Hepatocyte (in vitro differentiated cells): ENCODE measurements around the gene GCNA. TPM values are rescaled to one million over a fixed set of nuclear protein-coding genes. Genes with fewer than 3 reads are reported as not detected.
A peak's percentile ranks its signal among the peaks of the same experiment; 100 is the strongest.

Experiments used
- DNase-seq: peaks from one replicate; pipeline ENCODE4 v3.0.0-alpha.2; 2016; ENCODE audit warnings: low spot score
- H2AFZ ChIP-seq: fragments of 200-600 bp; sonication (generic); 2 replicates; pipeline ENCODE4 v1.6.0; 2016; ENCODE audit warnings: antibody characterized with exemption, mild to moderate bottlenecking
- H3K27ac ChIP-seq: fragments of 200-600 bp; sonication (generic); 2 replicates; pipeline ENCODE4 v1.5.1; 2016; ENCODE audit warnings: mild to moderate bottlenecking
- H3K27me3 ChIP-seq: fragments of 200-600 bp; sonication (generic); 2 replicates; pipeline ENCODE4 v1.6.1; 2016
- H3K36me3 ChIP-seq: fragments of 200-600 bp; sonication (generic); replicated peaks from 2 replicates; pipeline ENCODE4 v1.5.1; 2016; ENCODE audit warnings: low read depth; ENCODE audit not compliant: insufficient read depth
- H3K4me1 ChIP-seq: fragments of 200-600 bp; sonication (generic); 2 replicates; pipeline ENCODE4 v1.5.1; 2016; ENCODE audit warnings: mild to moderate bottlenecking, moderate library complexity; ENCODE audit not compliant: insufficient read depth
- H3K4me2 ChIP-seq: fragments of 200-600 bp; sonication (generic); 2 replicates; pipeline ENCODE4 v1.6.0; 2016
- H3K4me3 ChIP-seq: fragments of 200-600 bp; sonication (generic); 2 replicates; pipeline ENCODE4 v1.5.1; 2016; ENCODE audit warnings: mild to moderate bottlenecking
- H3K79me2 ChIP-seq: fragments of 200-600 bp; sonication (generic); 2 replicates; pipeline ENCODE4 v1.6.0; 2017; ENCODE audit warnings: mild to moderate bottlenecking
- H3K9me2 ChIP-seq: fragments of 200-600 bp; sonication (generic); replicated peaks from 2 replicates; pipeline ENCODE4 v1.6.0; 2017; ENCODE audit warnings: mild to moderate bottlenecking; ENCODE audit not compliant: insufficient read depth
- H3K9me3 ChIP-seq: fragments of 200-600 bp; sonication (generic); 2 replicates; pipeline ENCODE4 v1.5.1; 2016; ENCODE audit warnings: low read depth, mild to moderate bottlenecking
- H4K20me1 ChIP-seq: fragments of 200-600 bp; sonication (generic); 2 replicates; pipeline ENCODE4 v1.6.0; 2016; ENCODE audit warnings: mild to moderate bottlenecking; ENCODE audit not compliant: insufficient read depth, poor library complexity, severe bottlenecking
- CTCF ChIP-seq: fragments of 200-600 bp; sonication (generic); IDR thresholded peaks from 2 replicates; pipeline ENCODE4 v1.5.1; 2016; ENCODE audit warnings: antibody characterized with exemption, mild to moderate bottlenecking; ENCODE audit not compliant: poor library complexity
- EZH2 ChIP-seq: fragments of 200-600 bp; sonication (generic); IDR thresholded peaks from 2 replicates; pipeline ENCODE4 v1.6.1; 2016; ENCODE audit warnings: antibody characterized with exemption, mild to moderate bottlenecking, borderline replicate concordance
- EZH2phosphoT487 ChIP-seq: fragments of 200-600 bp; sonication (generic); IDR thresholded peaks from one replicate; pipeline ENCODE4 v1.6.1; 2018; ENCODE audit warnings: antibody characterized with exemption, mild to moderate bottlenecking, low read depth, moderate library complexity; ENCODE audit not compliant: unreplicated experiment, severe bottlenecking
- WGBS: methylation state at CpG from one replicate; pipeline ENCODE4 v1.1.6; 2016; ENCODE audit warnings: low lambda C conversion rate; ENCODE audit errors: missing lambda C conversion rate; 5-methylcytosine and 5-hydroxymethylcytosine counted together
- polyA plus RNA-seq: library from polyadenylated mRNA; unstranded; fragments of >200 nt; fragmentation: Nextera tagmentation; extraction: Ambion mirVana; gene quantifications from 2 replicates; pipeline ENCODE4 v1.2.1, GENCODE V29; 2016
- total RNA-seq: library from RNA; depleted of rRNA; stranded (reverse); fragments of >200 nt; gene quantifications from 2 replicates; pipeline ENCODE4 v1.2.3, GENCODE V29; 2014

The GCNA gene
- total and polyA plus RNA-seq, 2 experiments from 2014 or later = 0.42 to 0.50 TPM

DNA sequence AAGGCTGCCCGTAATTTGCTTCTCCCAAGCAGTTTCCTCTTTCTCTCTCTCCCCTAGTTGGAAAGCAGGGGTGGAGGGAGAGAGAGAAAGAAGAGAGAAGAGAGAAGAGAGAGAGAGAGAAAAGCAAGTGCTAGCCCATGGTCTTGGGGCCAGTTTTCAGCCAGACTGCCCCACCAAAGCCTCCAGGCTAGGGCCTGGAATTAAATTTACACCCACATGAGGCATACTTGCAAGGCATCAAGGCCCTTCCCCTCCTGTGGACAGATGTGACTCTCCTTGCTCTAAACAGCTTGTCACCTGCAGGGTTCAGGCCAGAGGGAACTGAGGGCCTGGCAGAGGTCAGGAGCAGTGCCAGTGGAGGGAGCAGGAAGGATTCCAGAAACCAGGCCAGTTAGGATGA is 41.7 kb downstream of the GCNA start:
- Histone ChIP-seq H3K9me2 (no peaks in the 10 kb centered on the region), H3K4me3 (no peak overlapping the region), H4K20me1 (no peaks in the 10 kb centered on the region), H3K27me3 (no peaks in the 10 kb centered on the region), H3K4me1 (peaks cover 5% of the 10 kb centered on the region), H3K79me2 (no peaks in the 10 kb centered on the region), H2AFZ (no peak overlapping the region), H3K27ac (no peak overlapping the region), H3K36me3 (no peaks in the 10 kb centered on the region), H3K9me3 (no peaks in the 10 kb centered on the region), H3K4me2 (no peak overlapping the region)
- DNase-seq = no peak
- WGBS = 83% methylated on average over 1 of the region's 1 CpG
- TF ChIP-seq EZH2phosphoT487 = no peak
- TF ChIP-seq EZH2 = no peak
- TF ChIP-seq CTCF = no peak

- H3K4me3 ChIP-seq = no peak overlapping the region
- no peak overlapping the region for H2AFZ ChIP-seq
- H3K27me3 ChIP-seq = no peaks in the 10 kb centered on the region
- no peaks in the 10 kb centered on the region for H3K9me2 ChIP-seq
- WGBS = 75% methylated on average over 6 of the region's 6 CpGs
- no peaks in the 10 kb centered on the region for H3K79me2 ChIP-seq
- no peak for TF ChIP-seq EZH2phosphoT487
- TF ChIP-seq EZH2 = no peak
- TF ChIP-seq CTCF = no peak
- no peaks in the 10 kb centered on the region for H3K9me3 ChIP-seq
- H3K4me2 ChIP-seq = no peak overlapping the region
- DNase-seq = no peak
- no peaks in the 10 kb centered on the region for H4K20me1 ChIP-seq
- peak overlapping the region; percentile 81 for H3K27ac ChIP-seq
- no peaks in the 10 kb centered on the region for H3K36me3 ChIP-seq
- H3K4me1 ChIP-seq = peaks cover 5% of the 10 kb centered on the region
Observed at GRCh38 chrX:71621603-71622002, 43.4 kb downstream of the GCNA start.

- no peak for DNase-seq
- Histone ChIP-seq H2AFZ (no peak overlapping the region), H3K9me2 (no peaks in the 10 kb centered on the region), H3K36me3 (no peaks in the 10 kb centered on the region), H3K9me3 (no peaks in the 10 kb centered on the region), H3K4me1 (peaks cover 5% of the 10 kb centered on the region), H3K4me3 (no peak overlapping the region), H3K27ac (peak overlapping the region; percentile 81), H3K79me2 (no peaks in the 10 kb centered on the region), H4K20me1 (no peaks in the 10 kb centered on the region), H3K27me3 (no peaks in the 10 kb centered on the region), H3K4me2 (no peak overlapping the region)
- TF ChIP-seq EZH2phosphoT487 = no peak
- no peak for TF ChIP-seq EZH2
- no peak for TF ChIP-seq CTCF
- WGBS = 88% methylated on average over 9 of the region's 9 CpGs
Observed at GRCh38 chrX:71622032-71622575, 43.9 kb downstream of the GCNA start.
